Body of pancreas (tissue), 4 donors: ENCODE measurements around the gene TIMP2. TPM values are rescaled to one million over a fixed set of nuclear protein-coding genes. Genes with fewer than 3 reads are reported as not detected.
A peak's percentile ranks its signal among the peaks of the same experiment; 100 is the strongest.

Source experiments
- ATAC-seq: fragments of 150-250 bp; one replicate; pipeline ENCODE4 v1.9.1; 2016
- DNase-seq, 4 donors: peaks; one replicate each; pipeline ENCODE4 v3.0.0-alpha.2; 2019
- H3K27ac ChIP-seq, 4 donors: fragments of 200-600 bp; sonication (generic); 1 replicate in 3 of 4; 2 replicates in 1 of 4; pipeline versions ENCODE4 v1.5.1 to v1.6.1; 2016 to 2019; ENCODE audit warnings: mild to moderate bottlenecking in 1 of 4, mixed read lengths in 1 of 4, moderate library complexity in 1 of 4
- H3K27me3 ChIP-seq, 2 donors: fragments of 200-600 bp; sonication (generic); one replicate each; pipeline ENCODE4 v1.6.0; 2016; ENCODE audit warnings: mild to moderate bottlenecking in 1 of 2
- H3K36me3 ChIP-seq, 2 donors: fragments of 200-600 bp; sonication (generic); replicated peaks in 1 of 2; 2 replicates each; pipeline ENCODE4 v1.5.1; 2016; ENCODE audit warnings: low read depth in 2 of 2; ENCODE audit not compliant: insufficient read depth in 1 of 2
- H3K4me1 ChIP-seq: fragments of 200-600 bp; sonication (generic); one replicate; pipeline ENCODE4 v1.6.0; 2016
- H3K4me3 ChIP-seq, 2 donors: fragments of 200-600 bp; sonication (generic); 1 replicate in 1 of 2; 2 replicates in 1 of 2; pipeline ENCODE4 v1.5.1; 2016 to 2019
- H3K9me3 ChIP-seq, 3 donors: fragments of 200-600 bp; sonication (generic); 1 replicate in 2 of 3; 2 replicates in 1 of 3; pipeline ENCODE4 v1.5.1; 2016
- POLR2A ChIP-seq, 3 donors: fragments of 450-650 bp; IDR thresholded peaks; one replicate each; pipeline ENCODE4 v1.6.1; 2016; ENCODE audit warnings: antibody characterized with exemption in 3 of 3, mild to moderate bottlenecking in 2 of 3
- WGBS, 2 donors: methylation state at CpG; one replicate each; pipeline ENCODE4 v1.1.5; 2017; 5-methylcytosine and 5-hydroxymethylcytosine counted together
- intact Hi-C: fragments of 100-400 bp; cut with DNase I; formaldehyde crosslinking; loops from one replicate; pipeline ENCODE4 v1.15.1; 2023
- total RNA-seq, 2 donors: library from RNA; depleted of rRNA; stranded (reverse); fragments of >200 nt; gene quantifications; one replicate each; pipeline ENCODE4 v1.1.0, GENCODE V29; 2016
- TF ChIP-seq, protein P1 (sequence below), 7 experiments: fragments of 450-650 bp in 4 of 7; fragments of 200-600 bp in 3 of 7; sonication (generic) in 3 of 7; IDR thresholded peaks; one replicate each; pipeline ENCODE4 v1.5.1; 2016 to 2019; ENCODE audit warnings: antibody characterized with exemption in 7 of 7

TIMP2 gene
- total RNA-seq, 2 donors from 2014 or later = 50.1 to 53.7 TPM

DNA sequence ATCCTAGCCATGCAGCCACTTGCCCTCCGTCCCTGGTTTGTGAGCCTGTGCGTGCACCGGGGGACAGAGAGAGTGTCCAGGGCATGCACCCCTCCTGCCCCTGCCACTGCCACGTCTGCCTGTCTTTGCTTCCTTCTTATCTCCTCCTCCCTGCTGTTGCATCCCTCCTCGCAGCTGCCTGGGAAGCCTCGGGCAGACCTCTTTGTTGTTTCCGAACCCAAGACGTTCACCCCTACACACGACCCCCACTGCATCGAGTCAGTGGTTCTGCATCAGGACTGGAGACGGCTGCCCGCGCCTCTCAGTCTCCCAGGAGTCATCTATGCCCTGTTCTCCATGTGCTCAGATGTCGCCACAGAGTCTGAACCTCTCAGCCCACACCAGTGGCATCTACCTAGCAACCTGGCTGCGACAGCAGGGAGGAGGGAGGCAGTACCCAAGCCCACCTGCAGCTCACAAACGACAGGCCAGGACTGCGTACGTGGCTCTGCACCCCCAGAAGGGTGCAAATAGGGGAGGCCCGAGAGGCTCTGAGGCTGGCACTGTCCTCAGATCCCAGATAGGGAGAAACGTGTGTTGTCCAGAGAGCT, 5.2 kb downstream of the TIMP2 start:
- H3K4me1 ChIP-seq = peaks cover 77% of the 10 kb centered on the region
- ATAC-seq (no peak), DNase-seq (no peak)
- peak overlapping the region; percentile 51 to 89 (median 84) for H3K27ac ChIP-seq
- TF ChIP-seq, protein P1, sequence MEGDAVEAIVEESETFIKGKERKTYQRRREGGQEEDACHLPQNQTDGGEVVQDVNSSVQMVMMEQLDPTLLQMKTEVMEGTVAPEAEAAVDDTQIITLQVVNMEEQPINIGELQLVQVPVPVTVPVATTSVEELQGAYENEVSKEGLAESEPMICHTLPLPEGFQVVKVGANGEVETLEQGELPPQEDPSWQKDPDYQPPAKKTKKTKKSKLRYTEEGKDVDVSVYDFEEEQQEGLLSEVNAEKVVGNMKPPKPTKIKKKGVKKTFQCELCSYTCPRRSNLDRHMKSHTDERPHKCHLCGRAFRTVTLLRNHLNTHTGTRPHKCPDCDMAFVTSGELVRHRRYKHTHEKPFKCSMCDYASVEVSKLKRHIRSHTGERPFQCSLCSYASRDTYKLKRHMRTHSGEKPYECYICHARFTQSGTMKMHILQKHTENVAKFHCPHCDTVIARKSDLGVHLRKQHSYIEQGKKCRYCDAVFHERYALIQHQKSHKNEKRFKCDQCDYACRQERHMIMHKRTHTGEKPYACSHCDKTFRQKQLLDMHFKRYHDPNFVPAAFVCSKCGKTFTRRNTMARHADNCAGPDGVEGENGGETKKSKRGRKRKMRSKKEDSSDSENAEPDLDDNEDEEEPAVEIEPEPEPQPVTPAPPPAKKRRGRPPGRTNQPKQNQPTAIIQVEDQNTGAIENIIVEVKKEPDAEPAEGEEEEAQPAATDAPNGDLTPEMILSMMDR (IDR thresholded peaks at IDR 0.05) = no peak
- no peak for TF ChIP-seq POLR2A (IDR thresholded peaks at IDR 0.05)
- 62 to 66% methylated on average over 18 to 20 of the region's 20 CpGs for WGBS, 2 donors
- H3K4me3 ChIP-seq = no peak overlapping the region
- intact Hi-C loops = no loop called here
- no peaks in the 10 kb centered on the region for H3K9me3 ChIP-seq
- H3K36me3 ChIP-seq = no peaks in the 10 kb centered on the region
- no peaks in the 10 kb centered on the region for H3K27me3 ChIP-seq

GRCh38 chr17:78918979-78919378, 6.2 kb downstream of the TIMP2 start:
- Histone ChIP-seq H3K9me3 (no peaks in the 10 kb centered on the region), H3K4me3 (no peak overlapping the region), H3K36me3 (no peaks in the 10 kb centered on the region), H3K27me3 (no peaks in the 10 kb centered on the region), H3K27ac (peak overlapping the region in 3 of 4 donors; percentile 82 to 89 (median 87)), H3K4me1 (peaks cover 79% of the 10 kb centered on the region)
- TF ChIP-seq, protein P1 (IDR thresholded peaks at IDR 0.05) = no peak
- TF ChIP-seq POLR2A (IDR thresholded peaks at IDR 0.05) = no peak
- intact Hi-C loops = no loop called here
- no peak for ATAC-seq
- 54 to 72% methylated on average over 12 to 14 of the region's 14 CpGs for WGBS, 2 donors
- peak in 2 of 4 donors; percentile 27 to 41 for DNase-seq

DNA sequence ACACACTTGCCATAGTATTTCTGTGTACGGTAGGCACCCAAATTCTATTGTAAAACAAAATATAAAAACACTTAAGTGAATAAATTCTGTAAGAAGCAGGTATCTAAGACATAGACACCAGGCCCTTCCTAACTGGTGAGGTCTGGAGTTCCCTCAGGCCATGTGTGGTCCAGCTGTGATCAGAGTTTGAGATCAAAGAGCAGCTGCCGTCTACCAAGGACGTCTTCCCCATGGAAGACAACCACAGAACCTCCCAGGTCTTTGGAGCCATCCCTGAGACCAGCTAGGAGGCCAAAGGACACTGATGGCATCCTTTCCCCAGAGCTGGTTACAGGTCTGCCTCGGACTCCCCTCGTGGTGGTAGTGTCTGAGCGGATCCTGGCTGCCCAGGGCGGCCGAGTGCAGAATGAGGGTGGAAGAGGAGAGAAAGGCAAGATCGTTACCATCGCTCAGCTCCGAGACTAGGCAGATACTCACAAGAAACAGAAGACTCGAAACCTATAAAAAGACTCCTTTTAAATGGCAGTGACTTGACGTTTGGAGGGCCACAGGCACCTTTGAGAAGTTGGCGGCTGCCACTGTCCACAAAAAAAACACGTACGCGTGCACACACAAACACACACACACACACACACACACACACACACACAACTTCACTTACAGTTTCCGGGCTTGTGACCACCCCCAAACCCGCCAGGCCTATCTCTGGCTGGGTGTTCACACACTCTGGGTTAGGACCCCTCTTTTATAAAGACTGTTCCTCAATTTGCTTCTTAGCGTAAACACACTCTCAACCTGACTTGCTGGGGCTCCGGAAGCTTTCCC, 7.5 kb downstream of the TIMP2 start:
- no peak overlapping the region for H3K4me3 ChIP-seq
- TF ChIP-seq, protein P1 (IDR thresholded peaks at IDR 0.05) = no peak
- no peak for TF ChIP-seq POLR2A (IDR thresholded peaks at IDR 0.05)
- ATAC-seq (no peak), DNase-seq (no peak)
- H3K27ac ChIP-seq = peak overlapping the region in 3 of 4 donors; percentile 20 to 89 (median 87)
- peaks cover 69% of the 10 kb centered on the region for H3K4me1 ChIP-seq
- H3K9me3 ChIP-seq = no peaks in the 10 kb centered on the region
- H3K27me3 ChIP-seq = no peaks in the 10 kb centered on the region
- WGBS, 2 donors = 75 to 82% methylated on average over 21 of the region's 21 CpGs
- intact Hi-C loops = no loop called here
- no peaks in the 10 kb centered on the region for H3K36me3 ChIP-seq

GRCh38 chr17:78915872-78916632, 9.1 kb downstream of the TIMP2 start:
- no peak for ATAC-seq
- no peaks in the 10 kb centered on the region for H3K9me3 ChIP-seq
- intact Hi-C loops = no loop called here
- H3K4me3 ChIP-seq = no peak overlapping the region
- DNase-seq = peak in 3 of 4 donors; percentile 34 to 66 (median 43)
- peak overlapping the region in 3 of 4 donors; percentile 43 to 71 (median 62) for H3K27ac ChIP-seq
- 58 to 76% methylated on average over 15 to 17 of the region's 17 CpGs for whole genome bisulfite sequencing, 2 donors
- no peaks in the 10 kb centered on the region for H3K36me3 ChIP-seq
- H3K27me3 ChIP-seq = no peaks in the 10 kb centered on the region
- H3K4me1 ChIP-seq = peaks cover 69% of the 10 kb centered on the region
- TF ChIP-seq POLR2A (IDR thresholded peaks at IDR 0.05) = peak in 2 of 3 donors; percentile 11 to 25
- TF ChIP-seq, protein P1 (IDR thresholded peaks at IDR 0.05) = no peak
